Ishikawa (cell line): ENCODE measurements around the gene SPG11.

Source experiments
- CEBPB ChIP-seq: IDR thresholded peaks from 2 replicates; pipeline ENCODE4 v1.6.1; 2012
- CREB1 ChIP-seq: IDR thresholded peaks from 2 replicates; pipeline ENCODE4 v1.6.1; 2012; ENCODE audit warnings: low read depth
- EGR1 ChIP-seq: IDR thresholded peaks from 2 replicates; pipeline ENCODE4 v1.6.1; 2012
- EP300 ChIP-seq: IDR thresholded peaks from 2 replicates; pipeline ENCODE4 v1.6.1; 2012; ENCODE audit warnings: borderline replicate concordance
- FOXM1 ChIP-seq: IDR thresholded peaks from 2 replicates; pipeline ENCODE4 v1.6.1; 2012; ENCODE audit warnings: low read depth, borderline replicate concordance
- NFIC ChIP-seq: IDR thresholded peaks from 2 replicates; pipeline ENCODE4 v1.6.1; 2012
- RAD21 ChIP-seq: IDR thresholded peaks from 2 replicates; pipeline ENCODE4 v1.6.1; 2012; ENCODE audit warnings: low read depth
- TAF1 ChIP-seq: IDR thresholded peaks from 2 replicates; pipeline ENCODE4 v1.6.1; 2012; ENCODE audit warnings: low read depth, mild to moderate bottlenecking
- TCF12 ChIP-seq: IDR thresholded peaks from 2 replicates; pipeline ENCODE4 v1.6.1; 2012; ENCODE audit warnings: low read depth
- TEAD4 ChIP-seq: IDR thresholded peaks from 2 replicates; pipeline ENCODE4 v1.6.1; 2012
- YY1 ChIP-seq: IDR thresholded peaks from 2 replicates; pipeline ENCODE4 v1.6.1; 2012; ENCODE audit warnings: low read depth
- ZBTB7A ChIP-seq: IDR thresholded peaks from 2 replicates; pipeline ENCODE4 v1.6.1; 2012; ENCODE audit warnings: low read depth
- TF ChIP-seq, protein P1 (sequence below): IDR thresholded peaks from 2 replicates; pipeline ENCODE4 v1.6.1; 2012; ENCODE audit warnings: low read depth, mild to moderate bottlenecking
- TF ChIP-seq, protein P2 (sequence below): IDR thresholded peaks from 2 replicates; pipeline ENCODE4 v1.6.1; 2012
- TF ChIP-seq, protein P3 (sequence below): IDR thresholded peaks from 2 replicates; pipeline ENCODE4 v1.6.1; 2012

SPG11 gene

DNA sequence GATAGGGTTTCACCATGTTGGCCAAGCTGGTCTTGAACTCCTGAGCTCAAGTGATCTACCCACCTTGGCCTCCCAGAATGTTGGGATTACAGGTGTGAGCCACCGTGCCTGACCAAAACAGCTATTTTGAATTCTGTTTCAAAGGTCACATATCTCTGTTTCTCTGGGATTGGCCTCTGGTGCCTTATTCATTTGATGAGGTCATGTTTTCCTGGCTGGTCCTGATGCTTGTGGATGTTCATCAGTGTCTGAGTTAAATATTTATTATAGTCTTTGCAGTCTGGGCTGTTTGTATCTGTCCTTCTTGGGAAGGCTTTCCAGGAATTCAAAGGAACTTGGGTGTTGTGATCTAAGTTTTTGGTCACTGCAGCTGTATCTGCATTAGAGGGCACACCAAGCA lies 42.5 kb upstream of the SPG11 start:
- TF ChIP-seq, protein P1, sequence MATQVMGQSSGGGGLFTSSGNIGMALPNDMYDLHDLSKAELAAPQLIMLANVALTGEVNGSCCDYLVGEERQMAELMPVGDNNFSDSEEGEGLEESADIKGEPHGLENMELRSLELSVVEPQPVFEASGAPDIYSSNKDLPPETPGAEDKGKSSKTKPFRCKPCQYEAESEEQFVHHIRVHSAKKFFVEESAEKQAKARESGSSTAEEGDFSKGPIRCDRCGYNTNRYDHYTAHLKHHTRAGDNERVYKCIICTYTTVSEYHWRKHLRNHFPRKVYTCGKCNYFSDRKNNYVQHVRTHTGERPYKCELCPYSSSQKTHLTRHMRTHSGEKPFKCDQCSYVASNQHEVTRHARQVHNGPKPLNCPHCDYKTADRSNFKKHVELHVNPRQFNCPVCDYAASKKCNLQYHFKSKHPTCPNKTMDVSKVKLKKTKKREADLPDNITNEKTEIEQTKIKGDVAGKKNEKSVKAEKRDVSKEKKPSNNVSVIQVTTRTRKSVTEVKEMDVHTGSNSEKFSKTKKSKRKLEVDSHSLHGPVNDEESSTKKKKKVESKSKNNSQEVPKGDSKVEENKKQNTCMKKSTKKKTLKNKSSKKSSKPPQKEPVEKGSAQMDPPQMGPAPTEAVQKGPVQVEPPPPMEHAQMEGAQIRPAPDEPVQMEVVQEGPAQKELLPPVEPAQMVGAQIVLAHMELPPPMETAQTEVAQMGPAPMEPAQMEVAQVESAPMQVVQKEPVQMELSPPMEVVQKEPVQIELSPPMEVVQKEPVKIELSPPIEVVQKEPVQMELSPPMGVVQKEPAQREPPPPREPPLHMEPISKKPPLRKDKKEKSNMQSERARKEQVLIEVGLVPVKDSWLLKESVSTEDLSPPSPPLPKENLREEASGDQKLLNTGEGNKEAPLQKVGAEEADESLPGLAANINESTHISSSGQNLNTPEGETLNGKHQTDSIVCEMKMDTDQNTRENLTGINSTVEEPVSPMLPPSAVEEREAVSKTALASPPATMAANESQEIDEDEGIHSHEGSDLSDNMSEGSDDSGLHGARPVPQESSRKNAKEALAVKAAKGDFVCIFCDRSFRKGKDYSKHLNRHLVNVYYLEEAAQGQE: no peak
- TF ChIP-seq ZBTB7A (no peak), EGR1 (no peak), RAD21 (no peak), TEAD4 (no peak)

DNA sequence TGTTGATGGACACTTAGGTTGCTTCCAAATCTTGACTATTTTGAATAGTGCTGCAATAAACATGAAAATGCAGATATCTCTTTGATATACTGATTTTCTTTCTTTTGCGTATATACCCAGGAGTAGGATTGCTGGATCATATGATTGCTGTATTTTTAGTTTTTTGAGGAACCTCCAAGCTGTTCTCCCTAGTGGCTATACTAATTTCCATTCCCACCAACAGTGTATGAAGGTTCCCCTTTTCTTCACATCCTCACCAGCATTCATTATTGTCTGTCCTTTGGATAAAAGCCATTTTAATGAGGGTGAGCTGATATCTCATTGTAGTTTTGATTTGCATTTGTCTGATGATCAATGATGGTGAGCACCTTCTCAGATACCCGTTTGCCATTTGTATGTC lies 35.2 kb upstream of the SPG11 start:
- TF ChIP-seq YY1 (no peak), TAF1 (no peak), CREB1 (no peak), EGR1 (no peak), RAD21 (no peak), CEBPB (no peak)

DNA sequence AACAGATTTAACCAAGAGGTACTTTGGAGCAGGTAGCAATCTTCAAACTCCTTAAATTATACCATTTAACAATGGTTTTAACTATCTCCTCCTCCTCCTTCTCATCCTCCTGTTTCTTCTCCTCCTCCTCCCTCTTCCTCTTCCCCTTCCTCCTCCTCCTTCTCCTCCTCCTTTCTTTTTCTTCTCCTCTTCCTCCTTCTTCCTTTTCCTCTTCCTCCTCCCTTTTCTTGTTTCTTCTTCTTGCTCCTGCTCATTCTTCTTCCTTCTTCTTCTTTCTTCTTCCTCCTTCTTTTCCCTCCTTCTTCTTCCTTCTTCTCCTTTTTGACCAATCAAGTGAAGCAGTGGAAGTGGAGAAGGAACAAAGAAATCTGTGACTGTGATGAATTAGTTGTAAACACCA lies 33.6 kb upstream of the SPG11 start:
- TF ChIP-seq EGR1 (no peak), CEBPB (no peak), EP300 (no peak)
- TF ChIP-seq, protein P2, sequence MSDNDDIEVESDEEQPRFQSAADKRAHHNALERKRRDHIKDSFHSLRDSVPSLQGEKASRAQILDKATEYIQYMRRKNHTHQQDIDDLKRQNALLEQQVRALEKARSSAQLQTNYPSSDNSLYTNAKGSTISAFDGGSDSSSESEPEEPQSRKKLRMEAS: no peak

DNA sequence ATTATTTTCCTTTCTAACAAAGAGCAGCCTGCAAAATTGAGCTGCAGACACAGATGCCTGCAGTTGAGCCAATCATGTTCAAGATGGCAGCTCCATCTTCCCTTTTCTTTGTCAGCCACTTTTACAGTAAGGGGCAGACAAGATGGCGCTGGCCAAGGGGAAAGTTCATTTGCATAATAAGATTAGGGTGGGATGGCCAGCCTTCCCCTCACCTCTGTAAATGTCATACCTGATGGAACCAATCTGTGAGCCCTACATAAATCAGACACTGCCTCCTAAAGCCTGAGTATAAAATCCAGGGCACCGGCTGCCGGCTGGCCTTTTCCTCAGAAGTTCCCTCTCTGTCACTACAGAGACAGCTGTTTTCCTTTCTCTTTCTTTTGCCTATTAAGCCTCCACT lies 31.8 kb upstream of the SPG11 start:
- TF ChIP-seq CEBPB (no peak), CREB1 (no peak), EP300 (no peak), FOXM1 (no peak), EGR1 (no peak), ZBTB7A (no peak), TCF12 (no peak)
- TF ChIP-seq, protein P1: no peak
- TF ChIP-seq, protein P3, sequence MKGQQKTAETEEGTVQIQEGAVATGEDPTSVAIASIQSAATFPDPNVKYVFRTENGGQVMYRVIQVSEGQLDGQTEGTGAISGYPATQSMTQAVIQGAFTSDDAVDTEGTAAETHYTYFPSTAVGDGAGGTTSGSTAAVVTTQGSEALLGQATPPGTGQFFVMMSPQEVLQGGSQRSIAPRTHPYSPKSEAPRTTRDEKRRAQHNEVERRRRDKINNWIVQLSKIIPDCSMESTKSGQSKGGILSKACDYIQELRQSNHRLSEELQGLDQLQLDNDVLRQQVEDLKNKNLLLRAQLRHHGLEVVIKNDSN: no peak
- TF ChIP-seq, protein P2: no peak

DNA sequence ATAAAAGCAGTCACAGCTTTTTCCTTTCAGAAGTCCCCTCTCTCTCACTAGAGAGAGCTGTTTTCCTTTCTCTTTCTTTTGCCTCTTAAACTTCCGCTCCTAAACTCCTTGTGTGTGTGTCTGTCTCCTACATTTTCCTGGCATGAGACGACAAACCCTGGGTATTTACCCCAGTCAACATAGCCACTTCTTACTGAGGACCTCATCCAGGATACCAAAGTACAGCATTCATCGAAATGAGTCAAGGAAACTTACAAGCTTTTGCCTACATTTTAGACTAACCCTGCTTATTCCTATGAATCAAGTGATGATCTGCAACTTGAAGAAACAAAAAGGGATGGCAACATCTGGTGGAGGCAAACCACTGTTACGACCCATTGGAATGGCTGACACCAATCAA lies 31.0 kb upstream of the SPG11 start:
- no peak for TF ChIP-seq TEAD4
- TF ChIP-seq, protein P2: no peak
- no peak for TF ChIP-seq ZBTB7A
- no peak for TF ChIP-seq EGR1
- TF ChIP-seq FOXM1: no peak
- TF ChIP-seq, protein P3: no peak
- TF ChIP-seq TAF1: no peak
- TF ChIP-seq, protein P1: no peak
- no peak for TF ChIP-seq EP300
- TF ChIP-seq CEBPB: no peak
- TF ChIP-seq CREB1: no peak
- no peak for TF ChIP-seq TCF12
- TF ChIP-seq RAD21: no peak
- TF ChIP-seq NFIC: no peak
- TF ChIP-seq YY1: no peak
